Stimulated activated CD4-positive, alpha-beta T cell treated with anti-CD3 and anti-CD28 coated beads, Interleukin-15, amount 100 ng/mL, for 24 hours (primary cell): ENCODE data around the gene TNS3.
"Not testable (repeated sequence)": the region's sequence is repeated elsewhere in the genome, so short reads cannot be mapped to it uniquely, and the experiment has no call there.

Experiments used
- DNase-seq: peaks from one replicate; pipeline ENCODE4 v3.0.0-alpha.2; 2020

Gene TNS3

GRCh38 chr7:47482013-47482875 lies 99.7 kb downstream of the TNS3 start:
- DNase-seq, result peak; percentile 15

GRCh38 chr7:47481541-47482012 lies 100.3 kb downstream of the TNS3 start:
- no peak for DNase-seq

GRCh38 chr7:47480576-47481538 lies 101.1 kb downstream of the TNS3 start:
- no peak for DNase-seq

GRCh38 chr7:47479821-47480575 lies 101.9 kb downstream of the TNS3 start:
- DNase-seq, result no peak

- no peak for DNase-seq
Measured at GRCh38 chr7:47478926-47479711, 102.8 kb downstream of the TNS3 start.

GRCh38 chr7:47478017-47478344 lies 103.9 kb downstream of the TNS3 start:
- no peak for DNase-seq

- no peak for DNase-seq
Measured at GRCh38 chr7:47477191-47478016, 104.5 kb downstream of the TNS3 start.

- DNase-seq, result no peak
Measured at GRCh38 chr7:47475880-47476227, 106.1 kb downstream of the TNS3 start.

- DNase-seq, result peak; percentile 10
Measured at GRCh38 chr7:47474937-47475879, 106.7 kb downstream of the TNS3 start.

- DNase-seq, result no peak
Measured at GRCh38 chr7:47474211-47474936, 107.5 kb downstream of the TNS3 start.

GRCh38 chr7:47473499-47474210 lies 108.3 kb downstream of the TNS3 start:
- no peak for DNase-seq

- no peak for DNase-seq
Measured at GRCh38 chr7:47472444-47473157, 109.3 kb downstream of the TNS3 start.

GRCh38 chr7:47471831-47472230 lies 110.1 kb downstream of the TNS3 start:
- no peak for DNase-seq

GRCh38 chr7:47471358-47471703 lies 110.6 kb downstream of the TNS3 start:
- no peak for DNase-seq

- DNase-seq, result no peak
Measured at GRCh38 chr7:47470567-47471357, 111.1 kb downstream of the TNS3 start.

- DNase-seq, result not testable (repeated sequence)
Measured at GRCh38 chr7:47469846-47470245, 112.1 kb downstream of the TNS3 start.

- no peak for DNase-seq
Measured at GRCh38 chr7:47466832-47467231, 115.1 kb downstream of the TNS3 start.
